Measurements from ENCODE around the gene ATP8A2.

The ATP8A2 gene

DNA sequence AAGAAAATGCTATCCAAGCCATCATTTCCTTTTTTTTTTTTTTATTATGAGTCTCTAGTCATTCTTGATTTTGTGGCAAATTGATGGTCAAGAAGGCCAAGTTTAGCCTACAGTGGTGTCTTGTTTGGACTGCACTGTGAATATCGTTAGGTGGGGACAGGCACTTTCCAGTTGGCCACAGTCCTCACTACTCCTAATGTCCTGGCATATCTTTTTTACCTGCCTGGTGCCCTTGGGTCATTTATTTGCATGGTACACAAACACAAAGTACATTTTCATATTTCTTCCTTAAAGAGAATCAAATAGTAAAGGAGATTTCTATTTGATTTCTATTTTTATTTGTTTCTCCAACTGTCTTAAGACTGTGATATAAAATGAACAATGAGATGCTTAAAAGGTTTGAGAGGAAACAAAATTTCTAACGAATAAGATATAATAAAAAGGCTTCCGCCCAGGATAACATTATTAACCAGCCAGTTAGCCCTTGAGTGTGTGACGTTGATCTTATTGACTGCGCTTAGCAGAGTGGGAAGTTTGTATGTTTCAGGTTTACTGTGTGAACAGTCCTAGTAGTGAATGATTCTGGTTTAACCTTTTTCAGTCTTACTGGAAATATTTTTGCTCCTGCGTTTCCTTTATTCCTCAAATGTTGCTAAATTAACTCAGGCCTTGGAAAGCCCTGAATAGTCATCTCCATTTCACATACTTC lies 312.0 kb downstream of the ATP8A2 start:
- no peak for DNase-seq (ENCODE audit: low read depth in 2 of 2)

- no peak for DNase-seq (ENCODE audit: low read depth in 2 of 2)
Measured at GRCh38 chr13:25684491-25684890, 312.7 kb downstream of the ATP8A2 start.

DNA sequence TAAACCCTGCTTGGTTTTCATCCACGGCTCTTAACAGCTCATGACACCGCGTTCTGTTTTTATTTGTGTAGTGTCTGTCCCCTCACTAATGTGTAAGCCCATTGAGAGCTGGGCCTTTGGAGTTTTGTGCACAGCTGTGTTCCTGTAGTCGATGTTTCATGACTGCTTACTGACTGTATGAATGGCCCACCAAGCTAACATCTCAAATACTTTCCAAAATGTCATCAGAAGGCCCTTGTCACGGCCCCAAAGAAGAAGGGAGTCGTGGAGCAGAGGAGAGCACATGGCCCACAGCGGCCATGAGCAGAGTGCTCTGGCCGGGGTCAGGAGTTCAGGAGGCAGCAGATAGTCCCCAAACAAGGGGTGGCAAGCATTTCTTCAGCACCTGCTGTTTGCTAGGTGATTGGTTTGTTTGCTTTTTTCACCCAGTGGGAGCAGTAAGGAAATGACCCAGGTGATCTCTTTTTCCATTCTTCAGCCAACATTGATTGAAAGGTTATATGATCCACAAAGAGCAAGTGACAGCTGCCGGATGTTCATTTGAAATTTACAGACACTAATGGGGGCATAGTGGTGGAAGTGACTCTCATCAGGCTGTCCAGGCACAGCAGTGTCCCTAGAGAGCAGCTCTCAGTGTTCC lies 315.2 kb downstream of the ATP8A2 start:
- no peak for DNase-seq (ENCODE audit: low read depth in 2 of 2)

GRCh38 chr13:25687471-25688225 lies 315.9 kb downstream of the ATP8A2 start:
- no peak for DNase-seq (ENCODE audit: low read depth in 2 of 2)

DNA sequence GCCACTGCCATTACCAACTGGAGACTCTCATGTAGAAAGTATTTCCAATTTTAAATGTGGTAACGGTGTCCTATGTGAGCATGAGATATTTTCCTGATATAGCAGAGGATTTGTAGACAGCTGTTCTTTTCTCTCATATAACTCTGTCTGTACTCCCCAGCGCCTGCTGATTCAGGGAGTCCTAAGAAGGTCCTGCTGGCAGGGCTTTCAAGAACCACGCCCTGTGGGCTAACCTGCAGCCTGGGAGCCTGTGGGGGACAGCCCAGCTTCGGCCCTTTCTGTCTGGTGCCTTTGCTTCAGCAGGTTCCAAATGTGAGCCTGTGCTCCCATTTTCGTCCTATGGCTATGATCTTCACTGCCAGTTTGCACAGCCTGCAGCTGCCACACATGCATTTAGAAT lies 316.8 kb downstream of the ATP8A2 start:
- DNase-seq (ENCODE audit: low read depth in 2 of 2), result no peak

- no peak for DNase-seq (ENCODE audit: low read depth in 2 of 2)
Measured at GRCh38 chr13:25689539-25689938, 317.8 kb downstream of the ATP8A2 start.

DNA sequence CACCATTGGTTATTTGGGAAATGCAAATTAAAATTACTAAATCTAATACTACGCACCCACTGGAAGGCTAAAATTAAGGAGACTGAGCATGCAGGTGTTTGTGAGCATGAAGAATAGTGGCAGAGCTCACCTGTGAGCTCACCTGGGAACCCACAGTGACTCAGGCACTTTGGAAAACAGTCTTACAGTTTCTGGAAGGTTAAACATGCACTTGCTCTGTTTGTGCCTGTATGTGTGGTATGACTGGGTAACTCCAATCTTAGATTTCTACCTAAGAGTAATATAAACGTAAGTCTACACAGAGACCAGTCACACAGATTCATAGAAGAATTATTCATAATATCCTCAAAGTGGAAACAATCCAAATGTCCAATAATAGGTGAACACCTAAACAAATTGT lies 318.8 kb downstream of the ATP8A2 start:
- DNase-seq (ENCODE audit: low read depth in 2 of 2), result no peak

- DNase-seq (ENCODE audit: low read depth in 2 of 2), result no peak
Measured at GRCh38 chr13:25691654-25692053, 319.9 kb downstream of the ATP8A2 start.

DNA sequence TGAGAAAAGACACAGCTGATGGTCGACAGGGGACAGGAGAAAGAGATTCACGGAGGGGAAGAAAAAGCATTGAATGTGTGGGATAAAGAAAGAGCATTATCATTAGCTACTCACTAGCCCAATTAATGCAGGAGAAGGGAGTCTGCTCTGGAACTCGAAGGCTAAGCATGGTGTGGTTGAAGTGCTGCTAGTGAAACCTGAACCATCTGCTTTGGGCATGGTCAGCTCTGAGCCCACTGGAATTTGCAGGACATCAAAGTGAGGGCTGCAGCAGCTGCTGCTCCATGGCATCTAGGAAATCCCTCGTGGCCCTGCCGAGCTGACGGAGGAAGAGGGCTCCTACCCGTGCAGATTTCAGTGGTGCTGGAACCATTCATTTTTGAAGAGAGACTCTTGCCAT lies 320.3 kb downstream of the ATP8A2 start:
- DNase-seq (ENCODE audit: low read depth in 2 of 2), result no peak

DNA sequence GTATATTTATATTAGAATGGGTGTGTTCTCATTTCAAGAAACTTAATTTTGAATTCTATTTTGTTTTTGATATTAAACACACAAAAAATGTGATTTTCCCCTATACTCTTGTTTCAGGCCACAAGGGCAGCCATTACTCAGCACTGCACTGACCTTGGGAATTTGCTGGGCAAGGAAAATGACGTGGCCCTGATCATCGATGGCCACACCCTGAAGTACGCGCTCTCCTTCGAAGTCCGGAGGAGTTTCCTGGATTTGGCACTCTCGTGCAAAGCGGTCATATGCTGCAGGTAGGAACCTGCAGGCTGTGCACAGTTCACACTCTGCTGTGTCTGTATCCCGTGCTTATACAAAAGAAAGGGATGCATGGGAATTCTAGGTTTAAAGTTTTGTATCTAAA lies 327.3 kb downstream of the ATP8A2 start:
- DNase-seq (ENCODE audit: low read depth in 2 of 2), result no peak

GRCh38 chr13:25699600-25699999 lies 327.8 kb downstream of the ATP8A2 start:
- DNase-seq (ENCODE audit: low read depth in 2 of 2), result no peak

DNA sequence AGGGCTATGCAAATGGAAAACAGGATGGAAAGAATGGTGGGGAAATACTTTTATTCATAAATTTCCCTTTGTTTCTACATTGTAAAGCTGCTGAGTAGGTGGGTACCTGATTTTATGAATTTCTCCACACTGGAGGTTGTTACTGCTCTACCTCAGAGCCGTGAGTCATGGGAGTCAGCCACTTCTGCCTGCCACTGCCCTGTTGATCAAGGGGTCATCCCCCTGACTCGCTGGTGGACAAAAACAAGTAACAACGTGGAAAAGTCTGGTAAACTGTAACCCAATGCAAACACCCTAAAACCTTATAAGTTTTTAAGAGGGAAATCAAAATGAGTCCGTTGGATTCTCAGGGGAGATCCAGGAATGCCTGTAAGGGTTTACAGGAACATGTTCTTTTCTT lies 329.5 kb downstream of the ATP8A2 start:
- no peak for DNase-seq (ENCODE audit: low read depth in 2 of 2)

- DNase-seq (ENCODE audit: low read depth in 2 of 2), result no peak
Measured at GRCh38 chr13:25702386-25702785, 330.6 kb downstream of the ATP8A2 start.

GRCh38 chr13:25707726-25708125 lies 336.0 kb downstream of the ATP8A2 start:
- DNase-seq (ENCODE audit: low read depth in 2 of 2), result no peak

DNA sequence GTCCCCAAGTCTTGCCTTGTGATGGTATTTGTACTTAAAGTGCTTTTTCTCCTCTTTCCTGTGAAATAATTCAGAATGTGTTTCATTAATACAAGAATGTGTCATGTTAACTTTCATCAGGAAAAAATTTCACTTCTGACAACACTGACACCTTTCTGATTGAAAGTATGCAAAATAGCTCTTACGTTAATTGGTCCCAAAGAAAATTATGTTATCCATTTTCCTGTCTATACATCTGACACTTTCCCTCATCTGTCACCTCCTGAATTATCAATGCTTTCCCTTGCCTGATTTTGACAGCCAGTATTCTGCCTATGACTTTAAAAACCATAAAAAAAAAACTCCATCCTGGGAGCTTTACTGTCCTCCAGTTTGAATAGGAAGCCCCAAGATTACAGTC lies 336.5 kb downstream of the ATP8A2 start:
- DNase-seq (ENCODE audit: low read depth in 2 of 2), result no peak

- no peak for DNase-seq (ENCODE audit: low read depth in 2 of 2)
Measured at GRCh38 chr13:25709088-25709487, 337.3 kb downstream of the ATP8A2 start.

- DNase-seq (ENCODE audit: low read depth in 2 of 2), result no peak
Measured at GRCh38 chr13:25715760-25716159, 344.0 kb downstream of the ATP8A2 start.

DNA sequence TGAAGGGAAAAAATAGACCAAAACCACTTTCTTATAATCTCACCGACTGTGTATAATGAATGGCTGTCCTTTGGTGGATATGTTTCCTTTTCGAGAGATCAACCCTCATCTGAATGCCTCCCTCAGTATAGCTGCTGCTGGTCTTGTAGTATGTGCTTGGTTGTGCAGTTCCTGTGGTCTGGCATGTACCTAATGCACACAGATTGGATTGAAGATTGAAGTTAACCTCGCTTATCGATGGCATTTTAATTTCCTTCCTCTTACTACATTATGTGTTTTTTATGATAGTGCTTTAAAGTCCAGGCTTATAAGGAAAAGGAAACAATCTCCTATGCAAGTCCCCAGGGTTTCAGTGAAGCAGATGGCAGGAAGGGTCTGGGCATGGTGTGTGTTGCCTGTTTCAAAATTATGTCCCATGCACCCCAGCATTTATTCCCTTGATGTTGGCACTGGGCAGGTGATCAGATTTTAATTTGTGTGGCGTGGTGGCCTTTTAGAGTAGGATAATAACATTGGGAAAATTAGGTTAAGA lies 346.0 kb downstream of the ATP8A2 start:
- no peak for DNase-seq (ENCODE audit: low read depth in 2 of 2)

DNA sequence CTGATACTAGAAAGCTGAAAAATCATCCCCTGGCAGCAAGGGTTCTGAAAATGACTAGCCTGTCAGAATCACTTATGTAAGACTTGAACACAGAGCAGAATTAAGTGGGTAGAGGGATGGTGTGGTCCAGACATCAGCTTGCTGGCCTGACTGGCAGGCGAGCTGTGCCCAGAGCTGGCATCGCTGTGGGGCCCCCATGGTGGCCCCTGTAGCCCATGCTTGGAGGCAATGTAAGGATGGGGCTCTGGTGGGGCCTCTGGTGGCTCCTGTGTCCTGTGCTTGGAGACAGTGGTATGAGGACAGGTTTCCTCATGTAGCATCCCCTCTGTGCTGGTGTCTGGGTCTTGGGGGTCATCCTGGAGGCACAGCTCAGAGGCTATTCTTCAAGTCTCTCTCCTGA lies 347.9 kb downstream of the ATP8A2 start:
- DNase-seq (ENCODE audit: low read depth in 2 of 2), result no peak

DNA sequence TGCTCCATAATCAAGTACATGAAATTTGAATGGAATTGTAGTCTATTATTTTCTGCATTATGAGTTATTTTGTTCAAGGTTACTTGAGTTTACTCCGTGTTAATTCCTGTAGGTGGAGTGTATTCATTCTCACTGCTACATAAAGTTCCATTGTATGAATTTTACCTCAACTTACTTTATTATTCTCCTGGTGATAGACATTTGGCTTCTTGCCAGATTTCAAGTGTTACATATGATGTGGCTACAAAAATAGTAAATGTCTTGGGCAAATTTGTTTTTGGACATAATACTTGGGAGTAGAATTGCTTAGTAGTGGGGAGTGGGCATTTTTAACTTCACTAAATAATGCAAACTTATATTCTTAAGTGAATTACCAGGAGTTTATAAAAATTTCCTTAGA lies 351.1 kb downstream of the ATP8A2 start:
- DNase-seq (ENCODE audit: low read depth in 2 of 2), result no peak

- DNase-seq (ENCODE audit: low read depth in 2 of 2), result no peak
Measured at GRCh38 chr13:25725104-25725503, 353.3 kb downstream of the ATP8A2 start.

- DNase-seq (ENCODE audit: low read depth in 2 of 2), result no peak
Measured at GRCh38 chr13:25727250-25727649, 355.5 kb downstream of the ATP8A2 start.

DNA sequence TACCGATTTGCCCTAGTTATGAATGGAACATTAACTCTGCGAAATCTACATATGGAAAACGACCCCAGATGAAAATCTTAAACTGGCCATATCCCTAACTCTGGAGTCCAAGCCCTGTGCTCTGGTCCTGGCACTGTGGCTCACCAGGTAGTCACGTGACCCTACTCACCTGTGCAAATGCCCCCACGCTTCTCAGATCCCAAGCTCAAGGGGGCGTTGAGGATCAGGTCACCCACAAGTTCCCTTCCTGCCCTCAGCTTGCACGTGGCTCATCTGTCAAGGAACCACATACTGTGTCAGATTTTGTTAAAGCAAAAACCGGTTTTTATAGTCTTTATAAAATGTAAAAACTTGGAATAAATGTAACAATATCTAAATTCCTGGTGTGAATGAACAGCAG lies 356.0 kb downstream of the ATP8A2 start:
- no peak for DNase-seq (ENCODE audit: low read depth in 2 of 2)

All from stimulated activated CD8-positive, alpha-beta memory T cell treated with anti-CD3 and anti-CD28 coated beads, Interleukin-15, amount 100 ng/mL, for 4 hours (primary cell).